H7 (cell line): ENCODE results near the gene FBXO22. TPM values are rescaled to one million over a fixed set of nuclear protein-coding genes. Genes with fewer than 3 reads are reported as not detected.
"Not testable (repeated sequence)": the region's sequence is repeated elsewhere in the genome, so short reads cannot be mapped to it uniquely, and the experiment has no call there.

Experiments used
- DNase-seq: peaks from one replicate; pipeline ENCODE4 v3.0.0; 2012
- H3K27me3 ChIP-seq: 2 replicates; pipeline ENCODE4 v1.6.0; 2011; ENCODE audit warnings: mild to moderate bottlenecking, low read length; ENCODE audit not compliant: control insufficient read depth, insufficient read depth
- H3K36me3 ChIP-seq: replicated peaks from 2 replicates; pipeline ENCODE4 v1.5.1; 2011; ENCODE audit warnings: low read length; ENCODE audit not compliant: control insufficient read depth, insufficient read depth
- H3K4me3 ChIP-seq: 2 replicates; pipeline ENCODE4 v1.5.1; 2011; ENCODE audit warnings: low read depth, mild to moderate bottlenecking, control low read depth, low read length, moderate library complexity; ENCODE audit not compliant: insufficient read depth
- total RNA-seq: library from RNA; depleted of rRNA; stranded (reverse); fragments of >200 nt; shearing (Covaris generic); gene quantifications from 2 replicates; pipeline ENCODE4 v1.2.3, GENCODE V29; 2014

Gene FBXO22
- total RNA-seq, 1 experiment from 2014 or later = 59.5 TPM

GRCh38 chr15:75928680-75929608 is 25.3 kb downstream of the FBXO22 start:
- H3K27me3 ChIP-seq = no peaks in the 10 kb centered on the region
- no peak overlapping the region for H3K4me3 ChIP-seq
- peaks cover 13% of the 10 kb centered on the region for H3K36me3 ChIP-seq
- peak; percentile 45 for DNase-seq

DNA sequence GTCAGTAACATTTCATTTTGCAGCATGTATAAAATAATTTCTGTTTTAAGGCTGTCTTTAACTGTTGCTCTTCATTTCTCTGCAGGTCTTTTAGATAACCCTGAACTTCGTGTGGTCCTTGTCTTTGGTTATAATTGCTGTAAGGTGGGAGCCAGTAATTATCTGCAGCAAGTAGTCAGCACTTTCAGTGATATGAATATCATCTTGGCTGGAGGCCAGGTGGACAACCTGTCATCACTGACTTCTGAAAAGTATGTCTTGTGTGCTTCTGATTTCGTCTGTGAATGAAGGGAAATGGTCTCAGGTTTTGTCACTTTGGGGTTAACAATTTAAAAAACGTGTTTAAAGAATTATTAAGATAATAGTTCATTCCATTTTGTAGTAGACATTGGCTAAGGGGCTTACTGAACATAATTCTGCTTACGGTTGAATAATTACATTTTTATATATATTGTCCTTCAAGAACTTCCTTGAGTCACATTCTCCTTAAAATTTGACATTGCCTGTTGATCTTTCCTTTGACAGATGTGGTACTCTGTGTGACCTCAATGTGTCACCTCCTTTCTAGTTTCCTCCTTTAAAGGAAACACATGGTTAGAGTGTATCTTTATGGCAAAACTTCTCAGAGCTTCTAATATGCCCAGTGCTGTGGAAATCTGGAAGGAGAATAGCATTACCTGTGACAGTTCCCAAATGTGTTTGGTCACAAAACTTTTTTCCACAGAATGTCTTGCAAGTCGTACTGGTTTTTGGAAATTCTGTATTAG is 26.3 kb downstream of the FBXO22 start:
- Histone ChIP-seq H3K36me3 (peaks cover 14% of the 10 kb centered on the region), H3K4me3 (no peak overlapping the region), H3K27me3 (no peaks in the 10 kb centered on the region)
- no peak for DNase-seq

DNA sequence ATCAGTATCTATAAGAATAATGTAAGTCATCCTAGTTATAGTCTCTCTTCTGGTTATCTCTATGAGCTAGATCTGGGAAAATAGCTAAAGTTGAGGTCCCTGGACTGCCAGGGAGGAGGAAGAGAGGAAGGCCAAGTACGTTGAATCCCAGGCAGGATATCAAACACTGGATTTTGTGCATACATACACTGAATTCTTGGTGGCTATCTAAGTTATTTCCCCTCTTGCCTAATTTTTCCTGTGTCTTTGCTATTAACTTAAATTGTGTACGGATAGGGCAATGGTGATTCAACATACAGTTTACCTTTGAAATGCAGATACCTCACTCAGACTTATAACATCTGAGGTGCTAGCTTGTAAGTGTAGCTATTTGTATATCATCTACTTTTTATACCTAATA is 27.2 kb downstream of the FBXO22 start:
- peaks cover 16% of the 10 kb centered on the region for H3K36me3 ChIP-seq

DNA sequence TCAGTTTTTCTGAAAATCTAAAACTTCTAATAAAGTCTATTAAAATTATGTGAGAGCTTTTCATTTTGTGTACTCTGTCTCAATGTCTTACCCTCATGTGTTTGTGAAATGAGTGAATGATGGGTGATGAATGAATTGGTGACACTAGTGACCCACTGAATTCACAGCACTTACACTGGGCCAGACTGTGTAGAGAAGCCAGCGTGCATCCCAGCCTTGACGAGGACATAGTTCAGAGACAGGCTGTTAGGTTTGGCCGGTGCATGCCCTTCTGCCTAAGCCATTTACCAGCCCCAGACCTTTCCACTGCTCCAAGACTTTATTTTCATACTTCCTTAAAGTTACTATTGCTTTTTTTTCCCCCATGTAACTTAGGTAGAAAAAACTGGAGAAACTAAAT is 38.8 kb downstream of the FBXO22 start:
- Histone ChIP-seq H3K27me3 (no peaks in the 10 kb centered on the region), H3K36me3 (peaks cover 2% of the 10 kb centered on the region; the same call in 1 of the 2 replicates), H3K4me3 (no peak overlapping the region)
- no peak for DNase-seq

More for the DNA sequence above, 27.2 kb downstream of the FBXO22 start:
- Histone ChIP-seq H3K4me3 (no peak overlapping the region), H3K27me3 (no peaks in the 10 kb centered on the region)
- DNase-seq = no peak

DNA sequence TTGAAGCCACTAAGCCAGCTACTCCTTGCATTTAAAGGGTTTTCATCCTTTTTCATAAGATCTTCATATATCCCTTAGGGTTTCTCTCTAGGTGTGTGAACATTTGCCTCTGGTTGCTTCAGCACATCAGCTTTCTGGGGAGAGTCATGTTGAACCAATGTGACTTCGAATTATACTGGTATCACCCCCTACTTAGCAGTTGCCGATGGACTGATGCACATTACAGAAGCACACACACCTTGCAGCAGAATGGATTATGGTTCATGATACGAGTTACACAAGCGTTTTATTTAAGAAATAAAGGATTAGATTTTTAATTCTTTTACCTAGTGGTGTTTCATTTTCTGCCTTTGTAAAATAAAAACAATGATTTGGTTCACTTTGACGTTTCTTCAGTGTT is 39.6 kb downstream of the FBXO22 start:
- no peak for DNase-seq
- Histone ChIP-seq H3K4me3 (no peak overlapping the region), H3K27me3 (no peaks in the 10 kb centered on the region), H3K36me3 (no peaks in the 10 kb centered on the region)

GRCh38 chr15:75943713-75944215 is 40.1 kb downstream of the FBXO22 start:
- no peaks in the 10 kb centered on the region for H3K36me3 ChIP-seq
- DNase-seq = peak; percentile 14
- H3K4me3 ChIP-seq = no peak overlapping the region
- H3K27me3 ChIP-seq = no peaks in the 10 kb centered on the region

- Histone ChIP-seq H3K36me3 (no peaks in the 10 kb centered on the region), H3K4me3 (no peak overlapping the region), H3K27me3 (no peaks in the 10 kb centered on the region)
- no peak for DNase-seq
Measured at GRCh38 chr15:75945953-75946352, 42.3 kb downstream of the FBXO22 start.

DNA sequence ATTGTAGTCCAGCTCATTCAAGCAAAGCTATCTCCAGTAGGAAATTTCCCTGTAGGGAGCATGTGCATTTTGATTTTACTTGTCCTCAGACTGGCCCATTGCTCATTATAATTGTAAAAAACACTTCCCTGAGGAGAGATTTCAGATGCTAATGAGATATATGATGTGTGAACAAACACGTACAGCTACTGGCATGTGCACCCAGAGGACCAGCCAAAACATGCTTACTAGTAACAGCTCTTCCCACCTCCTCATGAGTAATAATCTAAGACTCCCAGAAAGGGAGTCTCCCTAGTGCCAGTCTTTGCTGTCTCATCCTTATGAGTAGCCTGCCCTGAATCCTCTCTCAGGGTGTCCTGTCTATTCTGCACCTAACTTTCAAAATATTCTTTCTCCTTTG is 43.4 kb downstream of the FBXO22 start:
- Histone ChIP-seq H3K27me3 (no peaks in the 10 kb centered on the region), H3K4me3 (no peak overlapping the region), H3K36me3 (no peaks in the 10 kb centered on the region)
- DNase-seq = no peak

DNA sequence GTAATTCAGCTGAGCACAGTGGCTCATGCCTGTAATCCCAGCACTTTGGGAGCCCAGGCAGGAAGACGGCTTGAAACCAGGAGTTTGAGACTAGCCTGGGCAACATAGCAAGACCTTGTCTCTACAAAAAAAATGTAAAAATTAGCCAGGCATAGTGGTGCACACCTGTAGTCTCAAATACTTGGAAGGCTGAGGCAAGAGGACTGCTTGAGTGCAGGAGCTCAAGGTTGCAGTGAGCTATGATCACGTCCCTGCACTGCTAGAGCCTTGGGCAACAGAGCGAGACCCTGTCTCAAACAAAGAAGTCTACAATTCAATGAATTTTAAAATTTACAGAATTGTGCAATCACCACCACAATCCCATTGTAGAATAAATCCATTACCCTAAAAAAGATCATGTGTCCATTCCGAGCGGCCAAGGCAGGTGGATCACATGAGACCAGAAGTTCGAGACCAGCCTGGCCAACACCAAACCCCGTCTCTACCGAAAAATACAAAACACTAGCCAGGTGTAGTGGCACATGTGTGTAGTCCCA is 45.2 kb downstream of the FBXO22 start:
- Histone ChIP-seq H3K4me3 (no peak overlapping the region), H3K36me3 (no peaks in the 10 kb centered on the region), H3K27me3 (no peaks in the 10 kb centered on the region)
- DNase-seq = no peak

DNA sequence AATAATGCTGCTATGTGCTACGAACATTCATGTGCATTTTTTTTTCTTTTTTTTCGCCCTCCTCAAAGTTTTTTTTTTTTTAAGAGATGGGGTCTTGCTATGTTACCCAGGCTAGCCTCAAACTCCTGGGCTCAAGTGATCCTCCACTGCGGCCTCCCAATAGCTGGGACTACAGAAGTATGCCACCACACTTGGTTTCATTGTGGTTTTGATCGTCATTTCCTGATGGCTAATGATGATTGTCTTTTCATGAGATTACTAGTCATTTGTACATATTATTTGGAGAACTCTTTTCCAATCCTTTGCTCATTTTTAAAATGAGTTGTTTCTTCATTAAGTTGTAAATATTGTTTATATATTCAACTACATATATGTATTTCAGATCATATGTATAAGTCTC is 48.8 kb downstream of the FBXO22 start:
- DNase-seq = no peak
- no peak overlapping the region for H3K4me3 ChIP-seq
- H3K27me3 ChIP-seq = no peaks in the 10 kb centered on the region
- no peaks in the 10 kb centered on the region for H3K36me3 ChIP-seq

- Histone ChIP-seq H3K36me3 (no peaks in the 10 kb centered on the region), H3K4me3 (no peak overlapping the region), H3K27me3 (no peaks in the 10 kb centered on the region)
- no peak for DNase-seq
Measured at GRCh38 chr15:75955720-75956119, 52.0 kb downstream of the FBXO22 start.

DNA sequence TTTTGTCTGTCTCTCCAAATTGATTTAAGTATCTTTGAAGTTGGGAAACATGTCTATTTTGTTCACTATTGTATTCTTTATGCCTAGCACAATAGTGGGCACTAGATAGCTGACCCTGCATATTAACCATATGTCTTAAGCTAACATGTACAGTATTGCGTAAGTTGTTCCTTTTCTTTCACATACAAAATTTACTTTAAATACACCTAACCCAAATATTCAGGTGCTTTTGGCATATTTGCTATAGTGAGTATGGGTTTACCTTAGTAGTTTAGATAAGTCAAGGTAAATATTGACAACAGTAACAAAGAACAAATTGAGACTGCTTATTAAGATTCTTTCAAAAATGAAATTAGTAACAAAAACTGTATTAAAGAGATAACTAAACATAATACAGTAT is 57.7 kb downstream of the FBXO22 start:
- Histone ChIP-seq H3K36me3 (no peaks in the 10 kb centered on the region), H3K27me3 (no peaks in the 10 kb centered on the region), H3K4me3 (no peak overlapping the region)
- no peak for DNase-seq

DNA sequence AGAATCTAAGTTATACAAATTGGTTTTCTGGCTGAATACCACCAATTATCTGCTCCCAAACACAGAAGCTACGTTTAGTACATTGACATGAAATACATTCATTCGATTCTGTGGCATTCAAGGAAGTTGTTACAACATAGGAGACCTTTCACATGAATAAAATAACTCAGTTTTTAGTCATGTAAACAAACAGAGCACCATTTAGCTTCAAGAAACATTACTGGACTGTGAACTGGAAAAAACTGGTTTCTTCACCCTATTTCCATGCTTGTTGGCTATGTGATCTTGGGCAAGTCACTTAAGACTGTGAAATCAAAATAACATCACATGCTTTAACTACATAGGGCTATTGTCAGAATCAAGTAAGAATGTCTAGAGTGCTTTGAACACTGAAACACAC is 62.4 kb downstream of the FBXO22 start:
- Histone ChIP-seq H3K27me3 (no peaks in the 10 kb centered on the region), H3K36me3 (no peaks in the 10 kb centered on the region), H3K4me3 (no peak overlapping the region)
- DNase-seq = no peak

- not testable (repeated sequence) for H3K36me3 ChIP-seq, DNase-seq, H3K4me3 ChIP-seq, H3K27me3 ChIP-seq
Measured at GRCh38 chr15:75976766-75977165, 73.1 kb downstream of the FBXO22 start.
